Measurements from ENCODE around the gene CALCR.

The CALCR gene

GRCh38 chr7:93378131-93378760 is 196.3 kb downstream of the CALCR start:
- TF ChIP-seq KLF10 (tag by site-specific recombination; IDR thresholded peaks at IDR 0.05), result no peak
- TF ChIP-seq GFI1B (tag by site-specific recombination; IDR thresholded peaks at IDR 0.05), result no peak
- no peak for TF ChIP-seq OVOL3 (tag by site-specific recombination; IDR thresholded peaks at IDR 0.05)
- no peak for TF ChIP-seq ZNF362 (tag by site-specific recombination; IDR thresholded peaks at IDR 0.05)
- no peak for TF ChIP-seq ZNF510 (tag by site-specific recombination; IDR thresholded peaks at IDR 0.05; ENCODE audit: insufficient replicate concordance)
- no peak for TF ChIP-seq ZNF580 (tag by site-specific recombination; IDR thresholded peaks at IDR 0.05)
- TF ChIP-seq TCF7L2 (IDR thresholded peaks at IDR 0.05; ENCODE audit: borderline replicate concordance, low read depth, low read length), result no peak
- no peak for TF ChIP-seq ZNF138 (tag by site-specific recombination; IDR thresholded peaks at IDR 0.05; ENCODE audit: borderline replicate concordance)
- no peak for TF ChIP-seq ZNF16 (tag by site-specific recombination; IDR thresholded peaks at IDR 0.05; ENCODE audit: low read depth)
- TF ChIP-seq, protein P1, sequence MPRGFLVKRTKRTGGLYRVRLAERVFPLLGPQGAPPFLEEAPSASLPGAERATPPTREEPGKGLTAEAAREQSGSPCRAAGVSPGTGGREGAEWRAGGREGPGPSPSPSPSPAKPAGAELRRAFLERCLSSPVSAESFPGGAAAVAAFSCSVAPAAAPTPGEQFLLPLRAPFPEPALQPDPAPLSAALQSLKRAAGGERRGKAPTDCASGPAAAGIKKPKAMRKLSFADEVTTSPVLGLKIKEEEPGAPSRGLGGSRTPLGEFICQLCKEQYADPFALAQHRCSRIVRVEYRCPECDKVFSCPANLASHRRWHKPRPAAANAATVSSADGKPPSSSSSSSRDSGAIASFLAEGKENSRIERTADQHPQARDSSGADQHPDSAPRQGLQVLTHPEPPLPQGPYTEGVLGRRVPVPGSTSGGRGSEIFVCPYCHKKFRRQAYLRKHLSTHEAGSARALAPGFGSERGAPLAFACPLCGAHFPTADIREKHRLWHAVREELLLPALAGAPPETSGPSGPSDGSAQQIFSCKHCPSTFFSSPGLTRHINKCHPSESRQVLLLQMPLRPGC (tag by site-specific recombination; IDR thresholded peaks at IDR 0.05), result no peak
- Histone ChIP-seq H3K36me3 (ENCODE audit: control insufficient read depth in 2 of 2, insufficient read depth in 1 of 2, low read length in 2 of 2) (no peaks in the 10 kb centered on the region), H3K4me3 (ENCODE audit: low read depth, low read length) (no peak overlapping the region), H3K4me1 (ENCODE audit: control insufficient read depth, insufficient read depth, low read length) (no peaks in the 10 kb centered on the region), H3K27ac (ENCODE audit: extremely low read depth, low read depth, low read length) (no peak overlapping the region), H3K9me3 (ENCODE audit: control insufficient read depth, insufficient read depth, low read depth, low read length) (no peaks in the 10 kb centered on the region)
- CTCF ChIA-PET, result interaction anchor here (0.6 kb wide), 1 partner anchor 107 kb away, joined by 4 read pairs; no protein-coding TSS in a partner anchor
- POLR2A ChIA-PET, result no interaction called here

- TF ChIP-seq CTCF (tag by site-specific recombination; IDR thresholded peaks at IDR 0.05) (0 out of 2 replicates have a peak, but pooled peaks have one; percentile 10), ZNF580 (tag by site-specific recombination; IDR thresholded peaks at IDR 0.05) (no peak)
- no peak overlapping the region for H3K4me3 ChIP-seq (ENCODE audit: low read depth, low read length)
- H3K27ac ChIP-seq (ENCODE audit: extremely low read depth, low read depth, low read length), result no peak overlapping the region
- H3K36me3 ChIP-seq (ENCODE audit: control insufficient read depth in 2 of 2, insufficient read depth in 1 of 2, low read length in 2 of 2), result no peaks in the 10 kb centered on the region
- no peaks in the 10 kb centered on the region for H3K9me3 ChIP-seq (ENCODE audit: control insufficient read depth, insufficient read depth, low read depth, low read length)
- H3K4me1 ChIP-seq (ENCODE audit: control insufficient read depth, insufficient read depth, low read length), result no peaks in the 10 kb centered on the region
- POLR2A ChIA-PET, result no interaction called here
- CTCF ChIA-PET, result interaction anchor here (0.8 kb wide), 1 partner anchor 17 kb away, joined by 3 read pairs; no protein-coding TSS in a partner anchor
These were observed 198.9 kb downstream of the CALCR start for GRCh38 chr7:93375603-93376002.

Measured in HEK293 (cell line).